DMS79 (cell line): ENCODE data around the gene CCDC51.
"Not testable (repeated sequence)": the region's sequence is repeated elsewhere in the genome, so short reads cannot be mapped to it uniquely, and the experiment has no call there.

Experiments
- DNase-seq: peaks from one replicate; lab custom pipeline; 2025; lab: John Stamatoyannopoulos, UW

The CCDC51 gene, protein sequence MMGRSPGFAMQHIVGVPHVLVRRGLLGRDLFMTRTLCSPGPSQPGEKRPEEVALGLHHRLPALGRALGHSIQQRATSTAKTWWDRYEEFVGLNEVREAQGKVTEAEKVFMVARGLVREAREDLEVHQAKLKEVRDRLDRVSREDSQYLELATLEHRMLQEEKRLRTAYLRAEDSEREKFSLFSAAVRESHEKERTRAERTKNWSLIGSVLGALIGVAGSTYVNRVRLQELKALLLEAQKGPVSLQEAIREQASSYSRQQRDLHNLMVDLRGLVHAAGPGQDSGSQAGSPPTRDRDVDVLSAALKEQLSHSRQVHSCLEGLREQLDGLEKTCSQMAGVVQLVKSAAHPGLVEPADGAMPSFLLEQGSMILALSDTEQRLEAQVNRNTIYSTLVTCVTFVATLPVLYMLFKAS

DNA sequence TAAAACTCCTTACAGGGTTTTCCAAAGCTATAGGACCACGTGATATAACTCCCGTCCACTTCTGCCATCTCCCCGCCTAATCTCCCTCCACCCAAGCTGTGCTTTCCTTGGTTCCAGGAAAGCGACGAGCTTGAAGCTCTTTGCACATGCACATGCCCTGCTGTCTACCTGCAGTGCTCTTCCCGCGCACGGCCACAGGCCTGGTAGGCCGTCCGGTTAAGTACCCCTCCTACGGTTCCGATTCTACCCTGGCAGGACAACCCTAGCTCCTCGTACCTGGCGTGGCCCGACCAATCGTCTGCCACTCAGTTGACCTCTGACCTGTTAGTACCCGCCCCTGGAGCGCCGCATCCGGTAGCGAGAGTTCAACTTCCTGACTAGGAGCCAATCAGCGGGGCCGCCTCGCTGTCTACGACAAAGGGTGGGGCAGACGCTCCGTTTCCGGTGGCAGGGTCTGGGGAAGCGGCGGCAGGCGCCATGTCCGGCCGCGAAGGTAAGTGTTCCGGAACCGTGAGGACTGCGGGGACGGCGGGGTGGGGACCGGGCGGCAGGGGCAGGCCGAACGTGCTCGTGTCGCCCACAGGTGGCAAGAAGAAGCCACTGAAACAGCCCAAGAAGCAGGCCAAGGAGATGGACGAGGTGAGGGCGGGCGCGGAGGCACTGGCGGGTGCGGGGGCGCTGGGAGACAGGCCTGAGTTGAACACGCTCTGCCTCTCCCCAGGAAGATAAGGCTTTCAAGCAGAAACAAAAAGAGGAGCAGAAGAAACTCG is at the start of gene CCDC51, which contains the start of gene TMA7:
Gene CCDC51, minus strand, starts transcription at position 300 of the 770 bp plus-strand sequence. CDS start 4,991 bp downstream, outside the sequence.
Gene TMA7, plus strand, starts transcription at position 438 of the 770 bp plus-strand sequence. Its CDS starts 40 bp downstream, at position 478.
- DNase-seq = peak; percentile 81

DNA sequence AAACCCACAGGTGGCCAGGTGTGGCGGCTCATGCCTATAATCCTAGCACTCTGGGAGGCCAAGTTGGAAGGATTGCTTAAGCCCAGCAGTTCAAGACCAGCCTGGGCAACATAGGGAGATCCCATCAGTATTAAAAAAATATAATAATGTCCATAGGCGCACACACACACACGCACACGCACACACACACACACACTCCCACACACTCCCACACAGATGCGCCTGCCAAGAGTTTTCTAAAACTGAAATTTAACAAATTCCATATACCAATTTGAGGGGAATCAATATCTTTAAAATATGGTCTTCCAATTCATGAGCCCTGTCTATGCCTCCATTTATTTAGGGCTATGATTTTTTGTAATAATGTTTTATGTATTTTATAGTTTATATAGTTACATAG is 47.0 kb upstream of the CCDC51 start:
- DNase-seq = no peak

DNA sequence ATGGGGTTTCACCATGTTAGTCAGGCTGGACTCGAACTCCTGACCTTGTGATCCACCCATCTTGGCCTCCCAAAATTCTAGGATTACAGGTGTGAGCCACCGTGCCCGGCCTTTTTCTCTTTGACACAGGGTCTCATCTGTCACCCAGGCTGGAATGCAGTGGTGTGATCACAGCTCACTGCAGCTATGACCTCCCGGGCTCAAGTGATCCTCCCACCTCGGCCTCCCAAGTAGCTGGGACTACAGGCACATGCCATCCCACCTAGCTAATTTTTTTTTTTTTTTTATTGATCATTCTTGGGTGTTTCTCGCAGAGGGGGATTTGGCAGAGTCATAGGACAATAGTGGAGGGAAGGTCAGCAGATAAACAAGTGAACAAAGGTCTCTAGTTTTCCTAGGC is 42.9 kb upstream of the CCDC51 start:
- not testable (repeated sequence) for DNase-seq

DNA sequence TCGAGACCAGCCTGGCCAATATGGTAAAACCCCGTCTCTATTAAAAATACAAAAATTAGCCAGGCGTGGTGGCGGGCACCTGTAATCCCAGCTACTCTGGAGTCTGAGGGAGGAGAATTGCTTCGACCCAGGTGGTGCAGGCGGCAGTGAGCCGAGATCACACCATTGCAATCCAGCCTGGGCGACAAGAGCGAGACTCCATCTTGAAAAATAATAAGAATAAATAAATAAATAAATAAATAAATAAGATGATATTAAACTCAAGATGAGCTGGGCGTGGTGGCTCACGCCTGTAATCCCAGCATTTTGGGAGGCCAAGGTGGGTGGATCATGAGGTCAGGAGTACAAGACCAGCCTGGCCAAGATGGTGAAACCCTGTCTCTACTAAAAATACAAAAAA is 41.0 kb upstream of the CCDC51 start:
- not testable (repeated sequence) for DNase-seq

DNA sequence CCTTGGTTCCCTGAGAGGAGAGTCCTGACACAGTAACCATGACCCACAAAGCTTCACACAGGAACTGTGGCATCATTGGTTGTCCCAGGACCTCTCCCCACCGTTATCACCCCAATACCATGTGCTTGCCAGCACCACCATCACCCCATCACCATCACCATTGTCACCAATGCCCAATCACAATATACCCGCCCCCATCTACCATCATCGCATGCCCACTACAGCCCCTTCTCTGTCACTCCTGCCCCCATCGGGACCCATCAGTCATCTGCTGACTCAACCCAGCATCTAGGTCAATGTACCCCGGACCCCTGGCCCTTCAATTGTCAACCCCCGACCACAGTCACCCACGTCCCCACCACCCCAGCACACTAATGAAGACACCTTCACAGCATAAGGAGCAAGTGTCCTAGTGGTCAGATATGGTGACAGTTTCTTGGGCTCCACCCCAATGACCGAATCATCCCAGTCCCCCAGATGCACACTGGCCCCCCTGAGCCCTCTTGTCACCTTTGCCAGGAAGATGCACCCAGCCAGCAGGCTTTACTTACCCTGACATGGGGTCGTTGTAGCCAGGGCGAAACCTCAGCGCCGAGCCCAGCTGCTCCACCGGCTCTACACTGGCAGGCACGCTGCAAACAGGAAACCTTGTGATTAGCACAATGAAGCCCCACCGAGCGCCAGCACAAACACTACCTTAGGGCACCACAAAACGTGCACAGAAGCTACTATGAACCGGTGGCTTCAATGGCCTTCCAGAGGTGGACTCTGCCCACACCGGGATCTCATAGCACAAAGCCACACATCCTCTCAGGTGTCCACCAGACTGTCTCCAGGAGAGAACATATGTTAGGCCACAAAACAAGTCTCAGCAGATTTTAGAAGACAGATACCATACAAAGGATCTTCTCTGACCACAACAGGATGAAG is 39.0 kb upstream of the CCDC51 start:
- DNase-seq = no peak

DNA sequence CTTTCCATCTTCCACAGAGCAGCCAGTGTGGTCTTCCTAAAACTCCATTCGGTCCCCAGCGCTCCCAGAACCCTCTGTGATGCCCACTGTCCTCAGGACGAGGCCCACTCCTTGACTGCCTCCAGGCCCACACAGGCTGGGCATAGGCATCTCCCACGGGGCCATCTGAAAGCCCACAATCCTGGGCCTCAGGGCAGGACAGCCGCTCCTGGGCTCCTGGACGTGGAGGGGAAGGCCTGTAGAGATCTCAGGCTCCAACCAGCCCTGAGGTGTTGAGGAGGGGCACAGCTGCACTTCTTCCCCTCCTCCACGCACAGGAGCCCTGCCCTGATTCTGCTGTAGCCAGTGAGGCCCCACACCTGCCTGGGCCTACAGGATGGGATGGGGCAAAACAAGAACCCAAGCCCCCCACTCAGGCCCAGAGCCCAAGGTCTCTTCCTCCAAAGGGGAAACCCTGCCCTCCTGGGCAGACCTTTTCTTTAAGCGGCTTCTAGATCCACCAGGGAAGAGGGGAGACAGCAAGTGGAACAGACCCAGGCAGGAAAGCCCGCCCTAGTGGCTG is 38.1 kb upstream of the CCDC51 start:
- no peak for DNase-seq

DNA sequence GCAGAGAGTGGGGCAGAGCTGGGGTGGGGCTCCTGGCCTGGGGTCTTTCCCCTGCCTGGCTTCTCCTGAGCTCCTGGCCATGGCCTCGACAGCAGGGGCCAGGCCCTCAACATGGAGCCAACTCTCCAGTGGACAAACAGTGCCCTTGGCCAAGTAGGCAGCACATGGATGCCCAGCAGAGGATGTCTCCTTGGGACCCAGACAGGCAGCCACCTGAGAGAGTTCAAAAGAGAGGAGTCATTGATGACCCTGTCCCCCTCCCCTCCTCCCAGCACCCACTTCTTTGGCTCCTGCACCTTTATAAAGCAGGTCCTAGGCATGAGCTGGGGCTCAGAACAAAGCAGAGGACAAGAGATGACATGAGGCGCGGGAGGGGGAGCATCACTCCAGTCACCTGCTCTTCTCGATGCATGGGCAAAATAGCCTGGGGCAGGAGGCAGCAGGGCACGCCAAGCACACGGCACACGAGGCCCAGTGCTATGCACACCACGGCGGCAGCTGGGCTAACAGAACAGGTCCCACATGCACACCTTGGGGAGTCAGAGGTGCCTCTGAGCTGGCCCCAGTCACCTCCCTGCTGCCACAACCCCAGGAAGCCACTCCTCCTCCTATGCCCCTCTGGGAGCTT is 36.6 kb upstream of the CCDC51 start:
- no peak for DNase-seq

DNA sequence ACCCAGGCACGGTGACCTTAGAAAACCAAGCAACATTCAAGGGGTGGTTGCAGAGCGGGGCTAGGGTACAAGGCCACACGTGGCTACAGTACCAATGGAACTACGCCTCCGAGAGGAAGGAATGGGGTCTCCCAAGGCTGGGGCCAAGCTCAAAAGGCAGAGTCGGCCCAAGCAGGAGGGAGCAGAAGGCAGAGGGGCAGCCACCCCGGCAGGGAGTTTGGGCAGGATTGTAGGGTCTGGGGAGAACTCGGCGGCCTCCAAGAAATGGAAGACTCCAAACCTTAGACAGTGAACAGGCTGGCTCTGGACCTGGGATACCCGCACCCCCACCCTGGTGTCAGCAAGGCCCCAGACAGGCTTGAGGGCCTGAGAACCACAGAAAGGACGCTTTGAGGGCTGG is 35.3 kb upstream of the CCDC51 start:
- no peak for DNase-seq

DNA sequence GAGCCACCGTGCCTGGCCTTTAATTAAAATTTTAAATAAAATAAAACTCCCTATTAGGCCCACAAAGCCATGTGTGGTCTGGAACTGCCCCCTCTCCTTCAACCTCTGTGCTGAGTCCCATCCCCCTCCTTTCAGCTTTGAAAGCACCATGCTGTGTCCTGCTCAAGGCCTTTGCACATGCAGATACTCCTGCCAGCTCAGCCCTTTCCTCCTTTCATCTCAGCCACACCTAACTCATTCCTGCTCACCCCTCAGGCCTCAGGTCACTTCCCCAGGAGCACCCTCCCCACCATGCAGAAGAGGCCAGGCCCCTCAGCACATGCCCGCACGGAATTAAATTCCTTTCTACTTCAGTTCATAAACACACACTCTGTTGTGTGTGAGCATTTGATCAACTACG is 34.7 kb upstream of the CCDC51 start:
- DNase-seq = no peak

DNA sequence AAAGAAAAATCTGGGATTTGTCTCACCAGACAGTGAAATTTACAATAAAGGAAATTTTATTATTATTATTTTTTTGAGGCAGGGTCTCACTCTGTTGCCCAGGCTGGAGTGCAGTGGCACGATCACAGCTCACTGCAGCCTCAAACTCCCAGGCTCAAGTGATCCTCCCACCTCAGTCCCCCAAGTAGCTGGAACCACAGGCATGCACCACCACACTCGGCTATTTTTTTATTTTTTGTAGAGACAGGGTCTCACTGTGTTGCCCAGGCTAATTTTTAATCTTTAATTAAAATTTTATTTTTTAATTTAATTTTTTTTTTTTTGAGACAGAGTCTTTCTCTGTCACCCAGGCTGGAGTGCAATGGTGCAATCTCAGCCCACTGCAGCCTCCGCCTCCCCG is 34.1 kb upstream of the CCDC51 start:
- not testable (repeated sequence) for DNase-seq

DNA sequence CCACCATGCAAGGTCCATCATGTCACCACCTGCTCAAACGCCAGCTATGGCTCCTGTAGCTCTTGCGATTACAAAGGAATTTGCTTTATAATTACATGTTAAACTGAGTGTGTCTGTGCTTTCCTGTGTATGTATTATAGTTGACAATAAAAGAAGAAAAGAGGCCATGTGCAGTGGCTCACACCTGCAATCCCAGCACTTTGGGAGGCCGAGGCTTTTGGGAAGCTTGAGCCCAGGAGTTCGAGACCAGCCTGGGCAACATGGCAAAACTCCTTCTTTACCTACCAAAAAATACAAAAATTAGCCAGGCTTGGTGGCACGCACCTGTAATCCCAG is 33.7 kb upstream of the CCDC51 start:
- DNase-seq = no peak

DNA sequence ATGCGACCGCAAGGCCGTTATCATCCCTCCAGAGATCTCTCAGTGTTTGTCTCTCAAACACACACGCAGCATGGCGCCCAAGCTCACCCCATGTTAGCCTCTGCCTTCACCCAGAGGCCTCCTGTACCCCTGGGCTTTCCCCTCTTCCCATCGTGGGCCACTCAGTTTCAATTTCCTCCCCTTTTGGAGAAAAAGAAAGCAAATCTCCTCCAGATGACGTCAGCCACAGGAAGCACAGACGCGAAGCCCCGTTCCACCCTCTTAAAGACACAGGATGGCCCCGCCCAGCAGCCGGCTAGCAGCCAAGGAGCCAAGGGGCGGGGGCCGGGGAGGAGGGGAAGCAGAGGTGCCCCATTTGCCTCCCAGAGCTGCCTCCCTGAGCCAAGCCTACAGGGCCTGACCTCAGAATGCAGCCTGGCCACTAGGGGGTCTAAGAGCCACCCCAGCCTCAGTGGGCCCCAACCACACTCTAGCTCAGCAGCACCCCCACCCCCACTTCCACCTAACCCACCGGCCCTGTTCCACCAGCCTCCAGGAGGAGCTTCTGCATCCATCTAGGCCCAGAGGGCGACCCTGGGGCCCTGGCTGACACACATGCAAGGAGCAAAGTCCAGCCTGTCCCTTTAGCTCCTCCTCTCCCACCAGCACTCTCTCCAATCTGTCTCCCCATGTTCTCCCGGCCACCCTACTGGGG is 33.2 kb upstream of the CCDC51 start:
- DNase-seq = peak; percentile 70

DNA sequence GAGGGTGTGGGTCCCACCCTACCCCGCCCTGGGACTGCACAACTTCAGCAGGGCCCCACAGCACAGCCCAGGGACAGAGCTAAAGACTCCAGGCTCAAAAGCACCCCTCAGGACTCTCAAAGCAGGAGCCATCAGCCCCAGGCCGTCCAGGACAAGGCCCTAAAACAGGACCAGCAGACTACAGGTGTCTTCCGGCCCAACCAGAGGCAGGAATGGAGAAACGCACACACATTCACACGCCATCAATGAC is 32.7 kb upstream of the CCDC51 start:
- no peak for DNase-seq

DNA sequence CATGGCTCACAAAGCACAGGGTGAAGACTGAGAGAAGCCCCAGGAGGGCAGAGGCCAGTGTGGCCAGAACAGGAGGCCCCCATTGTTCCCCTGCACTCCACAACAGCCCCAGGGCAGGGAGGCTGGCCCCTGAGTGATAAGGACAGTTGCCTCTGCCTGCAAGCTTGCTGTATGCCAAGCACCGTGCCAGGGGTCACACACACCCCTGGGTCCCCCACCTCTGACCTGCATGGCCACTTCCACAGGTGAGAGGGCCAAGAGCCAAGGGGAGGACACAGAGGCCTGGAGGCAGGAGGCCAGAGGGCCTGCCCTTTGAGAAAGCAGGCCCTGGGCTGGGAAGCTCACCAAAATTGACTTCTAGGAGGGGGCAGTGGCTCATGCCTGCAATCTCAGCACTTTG is 30.4 kb upstream of the CCDC51 start:
- no peak for DNase-seq

DNA sequence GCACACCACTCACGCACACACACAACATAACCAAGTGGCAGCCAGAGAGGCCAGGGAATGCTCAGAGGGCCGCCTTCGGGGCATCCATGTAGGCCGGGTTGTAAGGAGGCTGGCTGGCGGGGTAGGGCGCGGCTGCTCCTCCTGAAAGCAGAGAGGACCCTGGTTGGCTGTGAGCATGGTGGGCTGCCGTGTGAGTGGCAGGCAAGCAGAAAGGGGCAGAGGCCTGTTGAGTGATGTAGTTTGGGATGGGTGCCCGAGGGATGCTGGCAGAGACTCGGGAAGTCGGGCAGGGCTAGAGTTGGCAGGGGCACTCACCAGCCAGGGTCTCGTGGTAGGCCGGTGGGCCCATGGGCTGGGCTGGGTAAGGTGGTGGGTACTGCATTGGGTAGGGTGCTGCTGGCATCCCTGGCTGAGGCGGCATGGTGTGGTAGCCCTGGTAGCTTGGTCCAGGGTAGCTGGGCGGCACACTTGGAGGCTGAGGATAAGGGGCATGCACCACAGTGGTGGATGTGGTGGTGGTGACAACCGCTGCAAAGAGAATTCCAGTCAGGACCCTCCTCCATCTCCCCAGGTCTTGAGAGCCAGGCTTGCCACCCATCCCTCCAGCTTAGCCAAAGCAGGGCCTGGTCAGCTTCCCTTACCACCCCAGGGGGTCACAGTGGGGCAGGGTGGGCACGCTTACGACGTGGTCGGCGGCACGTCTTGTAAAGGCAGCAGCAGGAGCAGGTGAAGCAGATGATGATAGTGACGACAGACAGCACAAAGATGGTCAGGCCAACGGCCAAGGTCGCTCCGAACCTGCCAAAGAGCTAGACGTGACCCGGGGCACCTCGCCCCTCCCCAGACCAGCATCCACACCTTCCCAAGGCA is 29.4 kb upstream of the CCDC51 start:
- no peak for DNase-seq

DNA sequence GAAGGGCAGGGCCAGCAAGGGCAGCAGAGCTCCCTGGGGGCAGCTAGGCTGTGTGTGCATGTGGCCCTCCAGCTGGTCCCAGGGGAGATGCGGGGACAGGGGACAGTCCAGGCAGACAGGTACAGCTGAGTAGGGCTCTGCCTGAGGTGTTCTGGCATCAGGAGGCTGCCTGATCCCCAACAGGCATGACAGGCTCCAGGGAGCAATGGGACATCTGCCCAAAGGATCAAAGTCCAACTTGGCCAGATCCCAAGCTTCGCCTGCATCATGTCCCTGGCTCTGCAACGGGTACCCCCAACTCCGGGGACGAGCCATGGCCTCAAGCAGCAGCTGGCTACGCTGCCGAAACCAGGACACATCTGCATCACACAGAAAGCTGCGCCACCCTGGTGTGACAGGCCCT is 28.4 kb upstream of the CCDC51 start:
- no peak for DNase-seq

DNA sequence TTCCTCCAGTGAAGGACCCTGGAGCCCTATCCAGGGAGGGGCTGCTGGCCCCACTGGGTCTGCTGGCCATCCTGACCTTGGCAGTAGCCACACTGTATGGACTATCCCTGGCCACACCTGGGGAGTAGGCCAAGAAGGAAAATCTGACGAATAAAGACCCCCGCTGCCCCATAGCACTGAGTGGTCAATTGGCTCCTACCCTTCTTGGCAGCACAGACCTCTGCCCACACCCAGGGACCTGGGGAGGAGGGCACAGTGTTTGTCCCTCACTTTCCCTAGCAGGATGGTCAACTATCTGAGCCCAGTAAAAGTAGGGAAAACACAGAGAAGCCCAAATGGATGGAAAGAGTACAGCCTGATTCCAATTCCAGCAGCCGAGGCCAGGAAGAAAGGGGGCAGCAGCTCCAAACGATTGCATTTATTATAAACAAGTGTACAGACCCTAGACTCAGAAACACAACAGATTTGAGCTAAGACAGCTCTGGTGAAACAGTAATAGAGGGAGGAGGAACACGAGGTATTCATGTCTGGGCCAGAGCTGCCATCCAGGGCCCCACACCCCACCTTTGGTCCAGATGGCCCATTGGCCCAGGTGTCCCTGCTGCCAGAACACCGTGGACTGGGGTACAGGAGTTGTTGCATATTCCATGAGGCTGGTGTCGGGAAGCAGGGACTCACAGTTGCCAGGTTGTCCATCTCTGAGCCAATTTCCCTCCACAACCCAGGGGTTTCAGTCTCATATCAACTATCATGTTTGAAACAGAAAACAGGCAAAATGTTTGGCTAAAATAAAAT is 27.8 kb upstream of the CCDC51 start:
- DNase-seq = no peak

DNA sequence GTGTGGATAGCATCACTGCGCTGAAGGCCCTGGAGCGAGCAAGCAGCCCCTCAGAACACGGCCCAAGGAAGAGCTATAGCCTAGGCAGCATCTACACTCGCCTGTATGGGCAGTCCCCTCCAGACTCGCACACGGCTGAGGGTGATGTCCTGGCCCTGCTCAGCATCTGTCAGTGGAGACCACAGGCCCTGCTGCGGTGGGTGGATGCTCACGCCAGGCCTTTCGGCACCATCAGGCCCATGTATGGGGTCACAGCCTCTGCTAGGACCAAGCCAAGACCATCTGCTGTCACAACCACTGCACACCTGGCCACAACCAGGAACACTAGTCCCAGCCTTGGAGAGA is 27.2 kb upstream of the CCDC51 start:
- no peak for DNase-seq

DNA sequence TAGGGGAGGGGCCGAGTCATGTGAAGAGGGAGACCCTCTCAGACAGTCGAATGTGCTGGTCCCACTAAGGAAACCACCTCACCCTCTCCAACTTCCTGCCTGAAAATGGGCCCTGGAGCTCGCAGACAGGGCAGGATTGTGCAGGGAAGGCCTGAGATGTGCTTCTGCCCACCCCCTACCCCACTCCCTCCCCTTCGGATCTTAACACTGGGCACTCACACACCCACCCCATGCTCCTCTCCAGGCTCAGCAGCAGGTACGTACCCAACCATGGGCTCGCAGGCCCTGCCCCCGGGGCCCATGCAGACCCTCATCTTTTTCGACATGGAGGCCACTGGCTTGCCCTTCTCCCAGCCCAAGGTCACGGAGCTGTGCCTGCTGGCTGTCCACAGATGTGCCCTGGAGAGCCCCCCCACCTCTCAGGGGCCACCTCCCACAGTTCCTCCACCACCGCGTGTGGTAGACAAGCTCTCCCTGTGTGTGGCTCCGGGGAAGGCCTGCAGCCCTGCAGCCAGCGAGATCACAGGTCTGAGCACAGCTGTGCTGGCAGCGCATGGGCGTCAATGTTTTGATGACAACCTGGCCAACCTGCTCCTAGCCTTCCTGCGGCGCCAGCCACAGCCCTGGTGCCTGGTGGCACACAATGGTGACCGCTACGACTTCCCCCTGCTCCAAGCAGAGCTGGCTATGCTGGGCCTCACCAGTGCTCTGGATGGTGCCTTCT is 26.6 kb upstream of the CCDC51 start:
- DNase-seq = no peak
